ENCODE data around the gene TPM2. TPM values are rescaled to one million over a fixed set of nuclear protein-coding genes. Genes with fewer than 3 reads are reported as not detected.

TPM2 gene
- polyA plus RNA-seq, 1 experiment, result 1,727 TPM

GRCh38 chr9:35711501-35712428 is 22.0 kb upstream of the TPM2 start:
- POLR2A ChIA-PET, result no interaction called here
- no peak for DNase-seq (ENCODE audit: low read depth)
- TF ChIP-seq, protein P1, sequence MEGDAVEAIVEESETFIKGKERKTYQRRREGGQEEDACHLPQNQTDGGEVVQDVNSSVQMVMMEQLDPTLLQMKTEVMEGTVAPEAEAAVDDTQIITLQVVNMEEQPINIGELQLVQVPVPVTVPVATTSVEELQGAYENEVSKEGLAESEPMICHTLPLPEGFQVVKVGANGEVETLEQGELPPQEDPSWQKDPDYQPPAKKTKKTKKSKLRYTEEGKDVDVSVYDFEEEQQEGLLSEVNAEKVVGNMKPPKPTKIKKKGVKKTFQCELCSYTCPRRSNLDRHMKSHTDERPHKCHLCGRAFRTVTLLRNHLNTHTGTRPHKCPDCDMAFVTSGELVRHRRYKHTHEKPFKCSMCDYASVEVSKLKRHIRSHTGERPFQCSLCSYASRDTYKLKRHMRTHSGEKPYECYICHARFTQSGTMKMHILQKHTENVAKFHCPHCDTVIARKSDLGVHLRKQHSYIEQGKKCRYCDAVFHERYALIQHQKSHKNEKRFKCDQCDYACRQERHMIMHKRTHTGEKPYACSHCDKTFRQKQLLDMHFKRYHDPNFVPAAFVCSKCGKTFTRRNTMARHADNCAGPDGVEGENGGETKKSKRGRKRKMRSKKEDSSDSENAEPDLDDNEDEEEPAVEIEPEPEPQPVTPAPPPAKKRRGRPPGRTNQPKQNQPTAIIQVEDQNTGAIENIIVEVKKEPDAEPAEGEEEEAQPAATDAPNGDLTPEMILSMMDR (IDR thresholded peaks at IDR 0.05; ENCODE audit: insufficient read depth, low read depth, low read length), result no peak

DNA sequence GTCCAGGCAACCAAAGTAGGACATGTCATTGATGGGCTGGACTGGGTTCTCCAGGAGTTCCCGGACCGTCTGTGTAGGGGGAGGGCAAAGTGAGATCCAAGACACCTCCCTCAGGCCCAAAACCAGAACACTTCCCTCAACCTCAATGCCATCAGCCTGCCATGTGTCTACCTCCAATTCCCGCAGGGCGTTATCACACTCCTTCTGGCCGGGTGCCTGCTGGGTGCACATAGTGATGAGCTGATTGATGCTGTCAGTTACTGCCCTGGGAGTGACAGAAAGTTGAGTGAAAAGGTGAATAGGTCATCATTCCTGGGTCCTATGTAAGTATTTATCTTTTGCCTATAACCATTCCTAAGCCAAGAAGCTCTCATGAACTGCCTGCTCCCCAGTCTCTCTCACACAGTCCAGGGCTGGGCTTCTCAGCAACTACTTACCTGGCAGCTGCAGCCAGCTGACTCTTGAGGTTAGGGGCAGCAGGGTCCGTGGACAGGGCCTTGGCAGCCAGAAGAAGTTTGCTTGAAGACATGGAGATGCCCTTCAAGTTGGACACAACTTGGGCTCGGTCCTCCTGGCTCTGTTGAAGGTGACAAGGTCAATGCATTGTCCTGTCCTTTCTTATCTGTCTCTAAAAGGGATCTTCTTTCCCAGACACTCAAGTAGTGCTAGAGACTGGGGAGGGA is 21.2 kb upstream of the TPM2 start:
- ChIA-PET POLR2A (no interaction called here), CTCF (interaction anchor here (1.0 to 16.4 kb wide), 4 partner anchors 10 to 51 kb away, joined by 3 to 177 read pairs (median 4); no protein-coding TSS in a partner anchor)
- no peak for DNase-seq (ENCODE audit: low read depth)
- no peak overlapping the region for H3K4me3 ChIP-seq (ENCODE audit: low read depth, low read length)
- peaks cover 63% of the 10 kb centered on the region for H3K36me3 ChIP-seq (ENCODE audit: control insufficient read depth, insufficient read depth, low read length)
- H3K27me3 ChIP-seq (ENCODE audit: control insufficient read depth, insufficient read depth, low read length), result no peaks in the 10 kb centered on the region
- TF ChIP-seq, protein P1 (IDR thresholded peaks at IDR 0.05; ENCODE audit: insufficient read depth, low read depth, low read length), result no peak

More at GRCh38 chr9:35711501-35712428, 22.0 kb upstream of the TPM2 start:
- CTCF ChIA-PET, result interaction anchor here (0.6 to 16.4 kb wide), 6 partner anchors 13 to 51 kb away, joined by 3 to 177 read pairs (median 4); no protein-coding TSS in a partner anchor
- no peak overlapping the region for H3K4me3 ChIP-seq (ENCODE audit: low read depth, low read length)
- H3K36me3 ChIP-seq (ENCODE audit: control insufficient read depth, insufficient read depth, low read length), result peaks cover 60% of the 10 kb centered on the region
- H3K27me3 ChIP-seq (ENCODE audit: control insufficient read depth, insufficient read depth, low read length), result no peaks in the 10 kb centered on the region

GRCh38 chr9:35708146-35708545 is 18.4 kb upstream of the TPM2 start:
- CTCF ChIA-PET, result interaction anchor here (1.2 to 16.4 kb wide), 3 partner anchors 9 to 20 kb away, joined by 5 to 177 read pairs (median 5); no protein-coding TSS in a partner anchor
- DNase-seq (ENCODE audit: low read depth), result no peak
- TF ChIP-seq, protein P1 (IDR thresholded peaks at IDR 0.05; ENCODE audit: insufficient read depth, low read depth, low read length), result no peak
- POLR2A ChIA-PET, result no interaction called here
- Histone ChIP-seq H3K27me3 (ENCODE audit: control insufficient read depth, insufficient read depth, low read length) (no peaks in the 10 kb centered on the region), H3K36me3 (ENCODE audit: control insufficient read depth, insufficient read depth, low read length) (peaks cover 72% of the 10 kb centered on the region), H3K4me3 (ENCODE audit: low read depth, low read length) (no peak overlapping the region)

GRCh38 chr9:35706951-35707350 is 17.2 kb upstream of the TPM2 start:
- TF ChIP-seq, protein P1 (IDR thresholded peaks at IDR 0.05; ENCODE audit: insufficient read depth, low read depth, low read length), result no peak
- DNase-seq (ENCODE audit: low read depth), result no peak
- Histone ChIP-seq H3K36me3 (ENCODE audit: control insufficient read depth, insufficient read depth, low read length) (peaks cover 71% of the 10 kb centered on the region), H3K4me3 (ENCODE audit: low read depth, low read length) (no peak overlapping the region), H3K27me3 (ENCODE audit: control insufficient read depth, insufficient read depth, low read length) (no peaks in the 10 kb centered on the region)
- ChIA-PET CTCF (interaction anchor here (0.6 to 16.4 kb wide), 4 partner anchors 10 to 191 kb away, joined by 3 to 177 read pairs (median 4); no protein-coding TSS in a partner anchor), POLR2A (no interaction called here)

All from BJ (cell line).